ENCODE measurements around the gene PARPBP. TPM values are rescaled to one million over a fixed set of nuclear protein-coding genes. Genes with fewer than 3 reads are reported as not detected.
"Not testable (repeated sequence)": the region's sequence is repeated elsewhere in the genome, so short reads cannot be mapped to it uniquely, and the experiment has no call there.

PARPBP gene, protein sequence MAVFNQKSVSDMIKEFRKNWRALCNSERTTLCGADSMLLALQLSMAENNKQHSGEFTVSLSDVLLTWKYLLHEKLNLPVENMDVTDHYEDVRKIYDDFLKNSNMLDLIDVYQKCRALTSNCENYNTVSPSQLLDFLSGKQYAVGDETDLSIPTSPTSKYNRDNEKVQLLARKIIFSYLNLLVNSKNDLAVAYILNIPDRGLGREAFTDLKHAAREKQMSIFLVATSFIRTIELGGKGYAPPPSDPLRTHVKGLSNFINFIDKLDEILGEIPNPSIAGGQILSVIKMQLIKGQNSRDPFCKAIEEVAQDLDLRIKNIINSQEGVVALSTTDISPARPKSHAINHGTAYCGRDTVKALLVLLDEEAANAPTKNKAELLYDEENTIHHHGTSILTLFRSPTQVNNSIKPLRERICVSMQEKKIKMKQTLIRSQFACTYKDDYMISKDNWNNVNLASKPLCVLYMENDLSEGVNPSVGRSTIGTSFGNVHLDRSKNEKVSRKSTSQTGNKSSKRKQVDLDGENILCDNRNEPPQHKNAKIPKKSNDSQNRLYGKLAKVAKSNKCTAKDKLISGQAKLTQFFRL
- under 1 TPM; 0.60 to 0.76 (median 0.70) TPM for total RNA-seq
- polyA plus RNA-seq, result 1 to 10 TPM in 1 of 3 donors, under 1 TPM in 2; 0.23 to 2.4 (median 0.89) TPM
- long read RNA-seq, donor 1, result 0 reads
- long read RNA-seq, donor 2, partial matches to known transcripts, result 0 of 1 reads
- long read RNA-seq, donor 2, other reads (novel, unspliced or antisense), result 1 of 1 reads

DNA sequence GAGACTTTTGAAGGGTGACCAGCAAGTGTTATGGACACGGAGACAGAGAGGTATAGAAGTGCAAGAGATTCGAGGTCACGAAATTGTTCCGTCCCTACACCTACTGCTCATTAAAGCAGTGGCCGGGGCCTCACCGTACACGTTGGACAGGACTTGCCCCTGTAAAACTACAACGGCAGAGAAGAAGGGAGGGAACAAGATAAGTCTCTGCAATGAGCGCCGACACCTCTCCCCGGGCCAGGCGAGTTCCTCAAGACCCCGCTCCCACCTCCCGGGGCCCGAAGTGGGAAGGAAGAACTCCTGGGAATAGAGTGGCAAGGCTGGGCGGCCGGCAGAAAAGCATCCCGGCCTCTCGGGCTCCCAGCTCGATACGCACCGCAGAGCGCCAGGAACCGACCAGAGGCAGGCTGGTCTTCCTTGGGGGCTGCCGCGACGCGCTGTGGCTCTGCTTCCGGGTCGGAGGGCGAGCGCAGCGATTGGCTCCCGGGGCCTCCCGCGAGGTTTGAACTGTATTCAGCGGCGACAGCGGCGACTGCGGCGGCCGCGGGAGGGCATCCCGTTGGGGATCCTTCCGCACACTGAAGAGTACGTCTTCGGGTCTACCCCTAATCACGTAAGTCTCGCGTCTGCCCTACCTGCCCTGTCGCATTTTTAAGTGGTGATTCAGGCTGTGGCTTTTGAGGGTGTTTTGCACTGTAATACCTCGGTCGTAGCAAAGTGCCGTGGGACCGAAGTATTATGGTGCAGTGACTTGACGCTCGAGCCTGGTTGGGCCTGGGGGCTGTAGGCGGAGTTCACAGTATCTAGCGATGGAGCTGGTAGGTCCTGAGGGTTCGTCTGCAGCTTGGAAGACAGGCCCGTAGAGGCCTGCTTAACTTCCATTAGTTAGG lies at the start of gene PARPBP, which contains the start of gene NUP37:
PARPBP (plus strand) TSS at position 510 of the 890 bp plus-strand sequence. CDS start 3,706 bp downstream, outside the sequence.
NUP37 (minus strand) TSS at position 441 of the 890 bp plus-strand sequence. CDS start 1,596 bp downstream, outside the sequence.
- ATAC-seq, result peak; percentile 100
- peak within 1 kb of the TSS; percentile 92 for H3K27ac ChIP-seq
- WGBS, 3 donors, result 0 to 1% (median 0%) methylated on average over 60 to 62 of the region's 62 CpGs
- no peaks in the 10 kb centered on the region for H3K27me3 ChIP-seq (ENCODE audit: insufficient read depth in 3 of 3, low read length in 2 of 3)
- DNase-seq, result peak; percentile 90 to 95
- intact Hi-C loops (cut with DNase I), result loop anchor here (5.0 to 10.0 kb wide), 2 partner anchors 58 to 185 kb away; partner anchors contain the start of gene WASHC3 (in 2 of the 2)
- no peaks in the 10 kb centered on the region for H3K9me3 ChIP-seq
- H3K36me3 ChIP-seq (ENCODE audit: insufficient read depth in 1 of 2, low read depth in 1 of 2), result peaks cover 0 to 29% of the 10 kb centered on the region in 2 donors
- H3K4me3 ChIP-seq, result peak within 1 kb of the TSS; percentile 91
- TF ChIP-seq CTCF (IDR thresholded peaks at IDR 0.05), result peak; percentile 6
- peaks cover 18% of the 10 kb centered on the region for H3K4me1 ChIP-seq

- H3K27ac ChIP-seq; intact Hi-C loops (cut with DNase I); ATAC-seq; H3K27me3 ChIP-seq (ENCODE audit: insufficient read depth in 3 of 3, low read length in 2 of 3); H3K9me3 ChIP-seq; H3K4me3 ChIP-seq; DNase-seq: not testable (repeated sequence)
- H3K4me1 ChIP-seq, result peaks cover 13% of the 10 kb centered on the region
- H3K36me3 ChIP-seq (ENCODE audit: insufficient read depth in 1 of 2, low read depth in 1 of 2), result peaks cover 0 to 42% of the 10 kb centered on the region in 2 donors
- 73 to 96% (median 86%) methylated on average over 7 of the region's 7 CpGs for WGBS, 3 donors
Observed at GRCh38 chr12:102072092-102072491, 47.9 kb upstream of the PARPBP start.

DNA sequence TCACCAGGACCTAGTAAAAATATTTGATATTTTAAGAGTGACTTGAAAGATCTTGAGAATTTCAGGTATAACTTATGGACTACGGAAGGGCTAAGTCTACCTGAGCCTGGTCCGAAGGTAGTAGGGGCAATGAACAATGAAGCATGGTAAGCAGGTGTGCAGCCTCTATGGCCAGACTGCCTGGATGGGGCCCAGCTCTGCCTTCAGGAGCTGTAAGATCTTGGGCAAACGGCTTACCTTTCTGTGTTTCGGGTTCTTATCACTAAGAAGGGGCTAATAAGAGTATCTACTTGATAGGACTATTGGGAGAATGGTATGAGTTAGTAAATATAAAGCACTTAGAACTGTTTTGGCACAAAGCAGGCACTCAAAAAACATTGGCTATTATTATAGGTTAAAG lies 39.1 kb upstream of the PARPBP start:
- H3K9me3 ChIP-seq, result no peaks in the 10 kb centered on the region

GRCh38 chr12:102089228-102089835 lies 30.7 kb upstream of the PARPBP start:
- not testable (repeated sequence) for H3K9me3 ChIP-seq
- peaks cover 0 to 23% of the 10 kb centered on the region in 2 donors for H3K36me3 ChIP-seq (ENCODE audit: insufficient read depth in 1 of 2, low read depth in 1 of 2)

More for the DNA sequence above, 39.1 kb upstream of the PARPBP start:
- no peak for ATAC-seq
- Histone ChIP-seq H3K27me3 (ENCODE audit: insufficient read depth in 3 of 3, low read length in 2 of 3) (no peaks in the 10 kb centered on the region), H3K4me3 (no peak overlapping the region), H3K4me1 (no peaks in the 10 kb centered on the region), H3K27ac (no peak overlapping the region), H3K36me3 (ENCODE audit: insufficient read depth in 1 of 2, low read depth in 1 of 2) (peaks cover 0 to 89% of the 10 kb centered on the region in 2 donors)
- 95 to 98% (median 95%) methylated on average over 4 of the region's 4 CpGs for WGBS, 3 donors
- no peak for DNase-seq
- no peak for TF ChIP-seq CTCF (IDR thresholded peaks at IDR 0.05)
- intact Hi-C loops (cut with DNase I), result no loop called here

GRCh38 chr12:102093319-102093718 lies 26.7 kb upstream of the PARPBP start:
- H3K27ac ChIP-seq, result no peak overlapping the region
- peaks cover 5% of the 10 kb centered on the region for H3K4me1 ChIP-seq
- H3K27me3 ChIP-seq (ENCODE audit: insufficient read depth in 3 of 3, low read length in 2 of 3), result no peaks in the 10 kb centered on the region
- DNase-seq (no peak), ATAC-seq (no peak)
- no peaks in the 10 kb centered on the region for H3K9me3 ChIP-seq
- intact Hi-C loops (cut with DNase I), result no loop called here
- H3K4me3 ChIP-seq, result no peak overlapping the region
- H3K36me3 ChIP-seq (ENCODE audit: insufficient read depth in 1 of 2, low read depth in 1 of 2), result peaks cover 0 to 9% of the 10 kb centered on the region in 2 donors
- no peak for TF ChIP-seq CTCF (IDR thresholded peaks at IDR 0.05)

More at GRCh38 chr12:102089228-102089835, 30.7 kb upstream of the PARPBP start:
- H3K27ac ChIP-seq; DNase-seq; H3K27me3 ChIP-seq (ENCODE audit: insufficient read depth in 3 of 3, low read length in 2 of 3); intact Hi-C loops (cut with DNase I); ATAC-seq; H3K4me3 ChIP-seq; H3K4me1 ChIP-seq: not testable (repeated sequence)
- WGBS, 3 donors, result 98 to 99% (median 98%) methylated on average over 28 to 38 of the region's 38 CpGs
